Tibial nerve (tissue), 4 donors: Measurements from ENCODE around the gene ADGRE1. TPM values are rescaled to one million over a fixed set of nuclear protein-coding genes. Genes with fewer than 3 reads are reported as not detected.

Source experiments
- DNase-seq, 2 donors: peaks; one replicate each; pipeline ENCODE4 v3.0.0-alpha.2; 2019; ENCODE audit warnings: low spot score in 2 of 2
- H3K27ac ChIP-seq, 4 donors: fragments of 200-600 bp; sonication (generic) in 3 of 4; one replicate each; pipeline ENCODE4 v1.5.1; 2017 to 2019; ENCODE audit warnings: mild to moderate bottlenecking in 1 of 4
- H3K27me3 ChIP-seq, 2 donors: fragments of 200-600 bp; sonication (generic) in 1 of 2; one replicate each; pipeline versions ENCODE4 v1.5.1 to v1.6.0; 2017 to 2019
- H3K36me3 ChIP-seq, 3 donors: fragments of 200-600 bp; sonication (generic); one replicate each; pipeline ENCODE4 v1.5.1; 2018 to 2019
- H3K4me1 ChIP-seq, 4 donors: fragments of 200-600 bp; sonication (generic) in 3 of 4; one replicate each; pipeline ENCODE4 v1.5.1; 2017 to 2019
- H3K4me3 ChIP-seq, 4 donors: fragments of 200-600 bp; sonication (generic) in 3 of 4; one replicate each; pipeline ENCODE4 v1.5.1; 2017 to 2019; ENCODE audit warnings: mild to moderate bottlenecking in 1 of 4, moderate library complexity in 1 of 4
- H3K9me3 ChIP-seq, 4 donors: fragments of 200-600 bp; sonication (generic) in 3 of 4; one replicate each; pipeline ENCODE4 v1.5.1; 2017 to 2019
- CTCF ChIP-seq, 5 experiments: fragments of 200-600 bp in 3 of 5; fragments of 450-650 bp in 2 of 5; sonication (generic) in 3 of 5; IDR thresholded peaks; one replicate each; pipeline ENCODE4 v1.5.1; 2016 to 2019; ENCODE audit warnings: antibody characterized with exemption in 5 of 5, mild to moderate bottlenecking in 3 of 5, moderate library complexity in 2 of 5
- EP300 ChIP-seq, 2 donors: sonication (generic); formaldehyde crosslinking; IDR thresholded peaks; one replicate each; pipeline ENCODE4 v1.6.1; 2017; ENCODE audit warnings: antibody characterized with exemption in 2 of 2, mild to moderate bottlenecking in 1 of 2
- POLR2A ChIP-seq, 2 donors: fragments of 450-650 bp; IDR thresholded peaks; one replicate each; pipeline ENCODE4 v1.6.1; 2017; ENCODE audit warnings: antibody characterized with exemption in 2 of 2, mild to moderate bottlenecking in 2 of 2, moderate library complexity in 2 of 2
- WGBS, 2 donors: methylation state at CpG; one replicate each; pipeline ENCODE4 v1.1.5; 2018; 5-methylcytosine and 5-hydroxymethylcytosine counted together
- total RNA-seq, 4 donors: library from RNA; depleted of rRNA; stranded (reverse); fragments of >200 nt; gene quantifications; one replicate each; pipeline ENCODE4 v1.1.0, GENCODE V29; 2016

ADGRE1 gene
- total RNA-seq, 4 donors from 2014 or later = 0.20 to 1.7 (median 0.21) TPM; not detected in 1

DNA sequence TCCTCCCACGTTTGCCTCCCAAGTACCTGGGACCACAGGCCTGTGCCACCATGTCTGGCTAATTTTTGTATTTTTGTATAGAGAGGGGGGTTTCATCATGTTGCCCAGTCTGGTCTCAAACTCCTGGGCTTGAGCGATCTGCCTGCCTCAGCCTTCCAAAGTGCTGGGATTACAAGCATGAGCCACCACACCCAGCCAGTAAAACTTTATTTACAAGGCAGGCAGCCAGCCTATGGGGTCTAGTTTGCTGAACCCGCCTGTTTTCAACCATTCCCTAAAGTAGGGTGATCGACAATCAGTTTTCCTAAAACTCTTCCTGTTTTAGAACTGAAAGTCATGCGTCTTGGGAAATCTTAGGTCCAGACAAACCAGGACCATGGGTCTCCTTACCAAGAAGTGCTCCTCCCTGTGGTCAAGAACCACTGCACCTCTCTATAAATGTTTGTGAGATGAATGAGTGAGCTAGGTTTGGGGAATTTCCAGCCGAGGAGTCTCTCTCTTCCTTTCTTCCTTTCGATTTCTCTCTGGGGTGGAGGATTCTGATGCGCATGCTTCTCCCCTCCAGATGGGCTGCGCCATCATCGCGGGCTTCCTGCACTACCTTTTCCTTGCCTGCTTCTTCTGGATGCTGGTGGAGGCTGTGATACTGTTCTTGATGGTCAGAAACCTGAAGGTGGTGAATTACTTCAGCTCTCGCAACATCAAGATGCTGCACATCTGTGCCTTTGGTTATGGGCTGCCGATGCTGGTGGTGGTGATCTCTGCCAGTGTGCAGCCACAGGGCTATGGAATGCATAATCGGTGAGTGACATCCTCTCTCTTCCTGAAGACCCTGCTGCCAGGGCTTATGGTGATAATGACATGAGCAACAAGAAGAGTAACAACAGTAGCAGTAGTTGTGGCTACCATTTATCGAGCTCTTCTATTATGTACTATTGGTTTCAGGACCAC, 38.7 kb downstream of the ADGRE1 start:
- no peaks in the 10 kb centered on the region for H3K4me1 ChIP-seq
- H3K27ac ChIP-seq = no peak overlapping the region
- no peaks in the 10 kb centered on the region for H3K27me3 ChIP-seq
- TF ChIP-seq CTCF (IDR thresholded peaks at IDR 0.05) (no peak), POLR2A (IDR thresholded peaks at IDR 0.05) (no peak), EP300 (IDR thresholded peaks at IDR 0.05) (no peak)
- no peak overlapping the region for H3K4me3 ChIP-seq
- DNase-seq = no peak
- H3K9me3 ChIP-seq = peaks cover 0 to 75% (median 7%) of the 10 kb centered on the region in 4 donors
- 68 to 78% methylated on average over 15 of the region's 15 CpGs for WGBS, 2 donors
- no peaks in the 10 kb centered on the region for H3K36me3 ChIP-seq

DNA sequence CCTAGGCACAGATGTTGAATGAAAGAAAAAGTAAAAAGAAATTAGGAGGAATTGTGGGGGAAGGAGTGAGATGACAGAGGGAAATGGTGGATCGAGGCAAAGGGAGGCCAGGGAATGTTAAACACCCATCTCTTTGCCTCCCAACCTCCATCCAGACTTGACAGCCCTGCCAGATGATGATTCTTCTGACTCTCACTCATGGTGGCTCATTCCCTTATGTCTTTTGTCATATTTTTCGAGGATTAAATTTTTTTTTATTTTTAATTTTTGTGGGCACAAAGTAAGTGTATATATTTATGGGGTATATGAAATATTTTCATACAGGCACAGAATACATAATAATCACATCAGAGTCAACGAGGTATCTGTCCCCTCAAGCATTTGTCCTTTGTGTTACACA, 42.8 kb downstream of the ADGRE1 start:
- H3K4me3 ChIP-seq = no peak overlapping the region
- DNase-seq = no peak
- TF ChIP-seq EP300 (IDR thresholded peaks at IDR 0.05) (no peak), CTCF (IDR thresholded peaks at IDR 0.05) (no peak), POLR2A (IDR thresholded peaks at IDR 0.05) (no peak)
- no peak overlapping the region for H3K27ac ChIP-seq
- 53 to 58% methylated on average over 3 of the region's 3 CpGs for WGBS, 2 donors
- no peaks in the 10 kb centered on the region for H3K36me3 ChIP-seq
- H3K9me3 ChIP-seq = peaks cover 0 to 77% (median 9%) of the 10 kb centered on the region in 4 donors
- H3K27me3 ChIP-seq = no peaks in the 10 kb centered on the region
- H3K4me1 ChIP-seq = no peaks in the 10 kb centered on the region

DNA sequence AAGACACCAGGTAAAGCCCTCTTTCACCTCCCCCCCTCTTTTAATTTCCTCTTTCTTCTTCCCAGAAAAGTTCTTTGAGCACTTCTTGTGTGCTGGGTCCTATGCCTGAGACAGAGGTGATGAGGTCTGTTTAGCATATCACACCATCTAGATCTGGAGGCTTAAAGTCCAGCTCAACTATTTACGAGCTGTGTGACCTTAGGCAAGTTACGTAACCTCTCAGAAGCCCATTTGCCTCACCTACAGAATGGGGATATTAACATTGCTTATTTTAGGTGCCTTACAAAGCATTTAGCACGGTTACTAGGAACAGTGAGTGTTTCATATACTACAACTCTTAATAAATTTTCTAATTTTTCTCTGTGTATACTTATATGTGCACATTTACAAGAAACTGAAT, 47.7 kb downstream of the ADGRE1 start:
- WGBS, 2 donors = 43 to 84% methylated on average over 3 of the region's 3 CpGs
- no peak for DNase-seq
- Histone ChIP-seq H3K4me3 (no peak overlapping the region), H3K27me3 (no peaks in the 10 kb centered on the region), H3K27ac (no peak overlapping the region), H3K9me3 (peaks cover 0 to 57% (median 7%) of the 10 kb centered on the region in 4 donors), H3K4me1 (no peaks in the 10 kb centered on the region), H3K36me3 (no peaks in the 10 kb centered on the region)
- no peak for TF ChIP-seq EP300 (IDR thresholded peaks at IDR 0.05)
- no peak for TF ChIP-seq POLR2A (IDR thresholded peaks at IDR 0.05)

DNA sequence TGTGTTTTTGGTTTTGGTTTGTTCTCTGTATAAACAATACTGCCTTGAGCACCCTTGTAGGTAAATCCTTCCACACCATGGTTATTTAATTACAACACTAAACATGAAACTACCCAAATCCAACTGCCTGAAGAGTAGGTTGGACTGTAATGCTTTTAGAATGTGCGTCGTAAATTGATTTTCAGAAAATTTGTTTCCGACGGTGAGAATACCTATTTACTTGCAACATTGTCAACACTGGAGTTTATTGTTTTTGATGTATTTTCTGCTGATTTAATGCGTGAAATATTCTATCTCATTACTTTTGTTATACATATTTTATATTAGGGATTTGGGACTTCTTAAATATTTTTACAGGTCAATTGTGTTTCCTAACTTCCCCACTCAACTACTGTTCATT, 48.2 kb downstream of the ADGRE1 start:
- H3K4me3 ChIP-seq = no peak overlapping the region
- peaks cover 0 to 53% (median 6%) of the 10 kb centered on the region in 4 donors for H3K9me3 ChIP-seq
- H3K4me1 ChIP-seq = no peaks in the 10 kb centered on the region
- H3K36me3 ChIP-seq = no peaks in the 10 kb centered on the region
- no peak for DNase-seq
- no peak for TF ChIP-seq POLR2A (IDR thresholded peaks at IDR 0.05)
- TF ChIP-seq CTCF (IDR thresholded peaks at IDR 0.05) = no peak
- TF ChIP-seq EP300 (IDR thresholded peaks at IDR 0.05) = no peak
- WGBS, 2 donors = 53 to 88% methylated on average over 5 of the region's 5 CpGs
- no peak overlapping the region for H3K27ac ChIP-seq
- no peaks in the 10 kb centered on the region for H3K27me3 ChIP-seq

GRCh38 chr19:6945733-6946132, 58.4 kb downstream of the ADGRE1 start:
- Histone ChIP-seq H3K4me3 (no peak overlapping the region), H3K27me3 (no peaks in the 10 kb centered on the region), H3K4me1 (no peaks in the 10 kb centered on the region), H3K27ac (no peak overlapping the region), H3K9me3 (peaks cover 0 to 3% (median 0%) of the 10 kb centered on the region in 4 donors), H3K36me3 (no peaks in the 10 kb centered on the region)
- TF ChIP-seq CTCF (IDR thresholded peaks at IDR 0.05) (no peak), POLR2A (IDR thresholded peaks at IDR 0.05) (no peak), EP300 (IDR thresholded peaks at IDR 0.05) (no peak)
- 59 to 73% methylated on average over 3 of the region's 3 CpGs for WGBS, 2 donors
- no peak for DNase-seq
